H9 (cell line): ENCODE measurements around the gene GRAMD1B. TPM values are rescaled to one million over a fixed set of nuclear protein-coding genes. Genes with fewer than 3 reads are reported as not detected.

Experiments used
- DNase-seq: peaks from one replicate; pipeline ENCODE4 v3.0.0-alpha.2; 2017
- H2AFZ ChIP-seq: one replicate; pipeline ENCODE4 v1.6.1; 2013; ENCODE audit warnings: mild to moderate bottlenecking, low read length, control low read depth, moderate library complexity
- H2AK5ac ChIP-seq: 2 replicates; pipeline ENCODE4 v1.6.1; 2013; ENCODE audit warnings: low read length, control low read depth, mixed read lengths; ENCODE audit not compliant: insufficient read length
- H2BK120ac ChIP-seq: one replicate; pipeline ENCODE4 v1.6.1; 2013; ENCODE audit warnings: low read depth, mild to moderate bottlenecking, low read length, control low read depth, inconsistent platforms; ENCODE audit not compliant: poor library complexity, severe bottlenecking
- H2BK12ac ChIP-seq: 2 replicates; pipeline ENCODE4 v1.6.1; 2013; ENCODE audit warnings: low read length, control low read depth, mixed read lengths, low read depth; ENCODE audit not compliant: insufficient read length
- H2BK15ac ChIP-seq: 2 replicates; pipeline ENCODE4 v1.6.1; 2013; ENCODE audit warnings: low read depth, low read length, control low read depth
- H2BK20ac ChIP-seq: one replicate; pipeline ENCODE4 v1.6.1; 2013; ENCODE audit warnings: low read depth, mild to moderate bottlenecking, low read length, control low read depth, inconsistent platforms; ENCODE audit not compliant: poor library complexity, severe bottlenecking
- H2BK5ac ChIP-seq: 2 replicates; pipeline ENCODE4 v1.6.1; 2013; ENCODE audit warnings: low read length, control low read depth, mixed read lengths; ENCODE audit not compliant: insufficient read length
- H3K14ac ChIP-seq: 2 replicates; pipeline ENCODE4 v1.6.1; 2013; ENCODE audit warnings: low read length, control low read depth; ENCODE audit not compliant: insufficient read depth
- H3K18ac ChIP-seq: 2 replicates; pipeline ENCODE4 v1.6.1; 2013; ENCODE audit warnings: low read depth, mild to moderate bottlenecking, mixed read lengths, low read length, control low read depth; ENCODE audit not compliant: insufficient read length
- H3K23ac ChIP-seq: 2 replicates; pipeline ENCODE4 v1.6.1; 2013; ENCODE audit warnings: low read length, control low read depth, mixed read lengths, low read depth; ENCODE audit not compliant: insufficient read length
- H3K23me2 ChIP-seq: 2 replicates; pipeline ENCODE4 v1.6.1; 2013; ENCODE audit warnings: low read depth, mild to moderate bottlenecking, mixed read lengths, low read length, control low read depth; ENCODE audit not compliant: insufficient read length, poor library complexity, severe bottlenecking
- H3K27ac ChIP-seq: 2 replicates; pipeline ENCODE4 v1.5.1; 2013; ENCODE audit warnings: low read length, control low read depth, mixed read lengths, low read depth; ENCODE audit not compliant: insufficient read length
- H3K27me3 ChIP-seq: 2 replicates; pipeline ENCODE4 v1.6.1; 2013; ENCODE audit warnings: low read length, control low read depth, inconsistent platforms; ENCODE audit not compliant: insufficient read depth
- H3K4ac ChIP-seq: 2 replicates; pipeline ENCODE4 v1.6.1; 2013; ENCODE audit warnings: low read depth, mild to moderate bottlenecking, control low read depth, inconsistent platforms, low read length, moderate library complexity
- H3K4me1 ChIP-seq: 2 replicates; pipeline ENCODE4 v1.6.1; 2013; ENCODE audit warnings: low read length, control low read depth, inconsistent platforms; ENCODE audit not compliant: insufficient read depth
- H3K4me2 ChIP-seq: 2 replicates; pipeline ENCODE4 v1.6.1; 2013; ENCODE audit warnings: low read length, control low read depth, mixed read lengths; ENCODE audit not compliant: insufficient read length, insufficient read depth
- H3K56ac ChIP-seq: 2 replicates; pipeline ENCODE4 v1.6.1; 2013; ENCODE audit warnings: low read depth, mild to moderate bottlenecking, mixed read lengths, low read length, control low read depth; ENCODE audit not compliant: insufficient read length
- H3K79me1 ChIP-seq: 2 replicates; pipeline ENCODE4 v1.6.1; 2013; ENCODE audit warnings: low read depth, mild to moderate bottlenecking, moderate library complexity, low read length, control low read depth, inconsistent platforms; ENCODE audit not compliant: insufficient read depth, poor library complexity, severe bottlenecking
- H3K79me2 ChIP-seq: 2 replicates; pipeline ENCODE4 v1.6.1; 2013; ENCODE audit warnings: low read length, control low read depth, inconsistent platforms; ENCODE audit not compliant: insufficient read depth
- H3K9ac ChIP-seq: 2 replicates; pipeline ENCODE4 v1.6.1; 2013; ENCODE audit warnings: low read length, control low read depth, mixed read lengths; ENCODE audit not compliant: insufficient read length; ENCODE audit errors: extremely low read depth
- H3K9me3 ChIP-seq: one replicate; pipeline ENCODE4 v1.6.1; 2013; ENCODE audit warnings: low read depth, low read length, inconsistent platforms; ENCODE audit not compliant: control insufficient read depth
- H3T11ph ChIP-seq: one replicate; pipeline ENCODE4 v1.6.1; 2013; ENCODE audit warnings: mild to moderate bottlenecking, low read length, control low read depth, inconsistent platforms
- H4K20me1 ChIP-seq: one replicate; pipeline ENCODE4 v1.6.1; 2013; ENCODE audit not compliant: control insufficient read depth, insufficient read length, insufficient read depth
- H4K5ac ChIP-seq: 2 replicates; pipeline ENCODE4 v1.6.1; 2013; ENCODE audit warnings: low read depth, mild to moderate bottlenecking, mixed read lengths, low read length, control low read depth; ENCODE audit not compliant: insufficient read length
- H4K8ac ChIP-seq: replicated peaks from 2 replicates; pipeline ENCODE4 v1.6.1; 2013; ENCODE audit warnings: low read length, control low read depth, mixed read lengths, low read depth; ENCODE audit not compliant: insufficient read length
- H4K91ac ChIP-seq: 2 replicates; pipeline ENCODE4 v1.6.1; 2013; ENCODE audit warnings: low read depth, mild to moderate bottlenecking, moderate library complexity, mixed read lengths, low read length, control low read depth; ENCODE audit not compliant: insufficient read length
- H3K27ac Mint-ChIP-seq, 3 experiments: 2 replicates in 2 of 3; 3 replicates in 1 of 3; pipeline ENCODE4 v1.8.0; 2020 to 2021; ENCODE audit warnings: mixed read lengths in 3 of 3, mild to moderate bottlenecking in 1 of 3, moderate library complexity in 1 of 3
- H3K27me3 Mint-ChIP-seq: 2 replicates; pipeline ENCODE4 v1.8.0; 2021; ENCODE audit warnings: low read depth, mild to moderate bottlenecking, moderate library complexity, mixed read lengths
- H3K36me3 Mint-ChIP-seq, 3 experiments: 2 replicates in 2 of 3; 3 replicates in 1 of 3; pipeline ENCODE4 v1.8.0; 2020 to 2021; ENCODE audit warnings: low read depth in 3 of 3, mixed read lengths in 3 of 3; ENCODE audit not compliant: insufficient read depth in 1 of 3
- H3K4me1 Mint-ChIP-seq, 2 experiments: 2 replicates each; pipeline ENCODE4 v1.8.0; 2020; ENCODE audit warnings: mixed read lengths in 2 of 2
- H3K4me3 Mint-ChIP-seq, 2 experiments: 2 replicates in 1 of 2; 3 replicates in 1 of 2; pipeline ENCODE4 v1.8.0; 2020 to 2021; ENCODE audit warnings: mild to moderate bottlenecking in 2 of 2, mixed read lengths in 2 of 2, moderate library complexity in 1 of 2
- H3K9me3 Mint-ChIP-seq, 2 experiments: 2 replicates in 1 of 2; 3 replicates in 1 of 2; pipeline ENCODE4 v1.8.0; 2020; ENCODE audit warnings: mild to moderate bottlenecking in 2 of 2, mixed read lengths in 2 of 2, moderate library complexity in 1 of 2
- WGBS: extraction: QIAGEN DNeasy Blood & Tissue Kit; methylation state at CpG from one replicate; pipeline ENCODE4 v1.1.7; 2013; ENCODE audit warnings: missing lambda C conversion rate, low lambda C conversion rate, mixed read lengths; ENCODE audit not compliant: insufficient read length; ENCODE audit errors: extremely low coverage; 5-methylcytosine and 5-hydroxymethylcytosine counted together
- total RNA-seq: library from RNA; stranded (reverse); gene quantifications from 2 replicates; pipeline ENCODE4 v1.2.1, GENCODE V29; 2021
- TF ChIP-seq, protein P1 (sequence below): fragments of 200-600 bp; sonication (generic); conservative IDR thresholded peaks from 3 replicates; pipeline ENCODE4 v1.8.0; 2021; ENCODE audit warnings: antibody characterized with exemption, mild to moderate bottlenecking

GRAMD1B gene
- total RNA-seq, 1 experiment from 2014 or later: 25.9 TPM

DNA sequence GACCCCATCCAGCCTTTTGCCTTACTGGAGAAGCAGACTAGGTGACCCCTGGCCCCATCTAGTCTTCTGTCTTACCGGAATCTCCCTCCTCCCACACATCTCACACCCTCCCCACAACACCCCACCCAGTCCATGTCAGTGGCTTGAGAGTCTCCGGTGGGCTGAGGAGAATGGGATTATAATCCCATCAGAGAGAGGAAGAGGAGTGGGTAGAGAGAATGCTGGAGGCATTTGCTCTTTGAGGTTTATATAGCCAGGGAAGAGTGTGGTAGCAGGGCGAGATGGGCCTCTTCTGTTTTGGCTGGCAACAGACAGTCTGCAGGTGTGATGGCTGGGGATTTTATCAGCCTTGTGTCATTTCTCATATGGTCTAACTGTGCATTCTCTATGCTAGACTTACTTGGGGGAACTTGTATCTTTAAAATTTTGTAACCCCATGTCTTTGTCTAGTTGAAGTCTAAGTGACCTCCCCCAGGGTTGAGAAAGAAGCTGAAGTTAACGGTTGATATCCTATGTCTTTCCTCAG is 50.3 kb downstream of the GRAMD1B start:
- Histone ChIP-seq H4K5ac (no peak overlapping the region), H3K4me1 (peaks cover 2% of the 10 kb centered on the region; the same call in 1 of the 2 replicates)
- H3K27ac Mint-ChIP-seq: peak overlapping the region; percentile 46 to 86 (median 52); a peak in 6 of 7 replicates

More for the DNA sequence above, 50.3 kb downstream of the GRAMD1B start:
- H3K23me2 ChIP-seq: no peaks in the 10 kb centered on the region
- no peak overlapping the region for H3K56ac ChIP-seq
- no peak overlapping the region for H4K8ac ChIP-seq
- H4K91ac ChIP-seq: no peak overlapping the region
- H2BK12ac ChIP-seq: no peak overlapping the region
- no peaks in the 10 kb centered on the region for H3K9me3 Mint-ChIP-seq
- no peaks in the 10 kb centered on the region for H3K79me1 ChIP-seq
- DNase-seq: no peak
- H2AFZ ChIP-seq: no peak overlapping the region
- peaks cover 41% of the 10 kb centered on the region in 2 experiments for H3K4me1 Mint-ChIP-seq
- H3K18ac ChIP-seq: no peak overlapping the region
- no peak overlapping the region for H2BK120ac ChIP-seq
- no peaks in the 10 kb centered on the region for H3K27me3 Mint-ChIP-seq
- no peak overlapping the region for H2AK5ac ChIP-seq
- TF ChIP-seq, protein P1, sequence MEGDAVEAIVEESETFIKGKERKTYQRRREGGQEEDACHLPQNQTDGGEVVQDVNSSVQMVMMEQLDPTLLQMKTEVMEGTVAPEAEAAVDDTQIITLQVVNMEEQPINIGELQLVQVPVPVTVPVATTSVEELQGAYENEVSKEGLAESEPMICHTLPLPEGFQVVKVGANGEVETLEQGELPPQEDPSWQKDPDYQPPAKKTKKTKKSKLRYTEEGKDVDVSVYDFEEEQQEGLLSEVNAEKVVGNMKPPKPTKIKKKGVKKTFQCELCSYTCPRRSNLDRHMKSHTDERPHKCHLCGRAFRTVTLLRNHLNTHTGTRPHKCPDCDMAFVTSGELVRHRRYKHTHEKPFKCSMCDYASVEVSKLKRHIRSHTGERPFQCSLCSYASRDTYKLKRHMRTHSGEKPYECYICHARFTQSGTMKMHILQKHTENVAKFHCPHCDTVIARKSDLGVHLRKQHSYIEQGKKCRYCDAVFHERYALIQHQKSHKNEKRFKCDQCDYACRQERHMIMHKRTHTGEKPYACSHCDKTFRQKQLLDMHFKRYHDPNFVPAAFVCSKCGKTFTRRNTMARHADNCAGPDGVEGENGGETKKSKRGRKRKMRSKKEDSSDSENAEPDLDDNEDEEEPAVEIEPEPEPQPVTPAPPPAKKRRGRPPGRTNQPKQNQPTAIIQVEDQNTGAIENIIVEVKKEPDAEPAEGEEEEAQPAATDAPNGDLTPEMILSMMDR: no peak
- H3K4ac ChIP-seq: no peak overlapping the region
- no peak overlapping the region for H3K9ac ChIP-seq
- H2BK20ac ChIP-seq: no peak overlapping the region
- no peak overlapping the region for H2BK15ac ChIP-seq
- no peak overlapping the region for H3K4me3 Mint-ChIP-seq
- no peak overlapping the region for H3K23ac ChIP-seq
- no peaks in the 10 kb centered on the region for H3K9me3 ChIP-seq
- H3K14ac ChIP-seq: no peak overlapping the region
- H4K20me1 ChIP-seq: no peaks in the 10 kb centered on the region
- no peaks in the 10 kb centered on the region for H3K79me2 ChIP-seq
- H2BK5ac ChIP-seq: no peak overlapping the region
- no peak overlapping the region for H3T11ph ChIP-seq
- no peak overlapping the region for H3K27ac ChIP-seq
- H3K36me3 Mint-ChIP-seq: peaks cover 0 to 26% (median 21%) of the 10 kb centered on the region in 3 experiments; a peak in 4 of 7 replicates
- no peak overlapping the region for H3K4me2 ChIP-seq
- WGBS: no CpG with 5 or more reads among the region's 4 CpGs
- H3K27me3 ChIP-seq: no peaks in the 10 kb centered on the region
